Breast epithelium (tissue), 4 donors: Measurements from ENCODE around the gene ANKRD36. TPM values are rescaled to one million over a fixed set of nuclear protein-coding genes. Genes with fewer than 3 reads are reported as not detected.
"Not testable (repeated sequence)": the region's sequence is repeated elsewhere in the genome, so short reads cannot be mapped to it uniquely, and the experiment has no call there.

Experiments used
- DNase-seq, 2 donors: peaks; one replicate each; pipeline ENCODE4 v3.0.0-alpha.2; 2019; ENCODE audit warnings: low spot score in 2 of 2
- H3K27ac ChIP-seq, 2 donors: fragments of 200-600 bp; sonication (generic) in 1 of 2; one replicate each; pipeline ENCODE4 v1.5.1; 2016 to 2019; ENCODE audit warnings: mild to moderate bottlenecking in 1 of 2
- H3K27me3 ChIP-seq, 2 donors: fragments of 200-600 bp; sonication (generic) in 1 of 2; one replicate each; pipeline versions ENCODE4 v1.5.1 to v1.6.0; 2017 to 2019; ENCODE audit warnings: control low read depth in 1 of 2, mild to moderate bottlenecking in 1 of 2
- H3K36me3 ChIP-seq: fragments of 200-600 bp; one replicate; pipeline ENCODE4 v1.5.1; 2019
- H3K4me1 ChIP-seq, 2 donors: fragments of 200-600 bp; sonication (generic); one replicate each; pipeline ENCODE4 v1.5.1; 2016 to 2019; ENCODE audit warnings: control low read depth in 1 of 2
- H3K4me3 ChIP-seq, 3 donors: fragments of 200-600 bp; sonication (generic); 1 replicate in 2 of 3; 2 replicates in 1 of 3; pipeline ENCODE4 v1.5.1; 2016 to 2019; ENCODE audit warnings: mild to moderate bottlenecking in 3 of 3, moderate library complexity in 2 of 3
- H3K9me3 ChIP-seq, 2 donors: fragments of 200-600 bp; sonication (generic) in 1 of 2; one replicate each; pipeline ENCODE4 v1.5.1; 2016 to 2019; ENCODE audit warnings: control low read depth in 1 of 2
- POLR2A ChIP-seq: fragments of 450-650 bp; IDR thresholded peaks from one replicate; pipeline ENCODE4 v1.6.1; 2016; ENCODE audit warnings: antibody characterized with exemption, mild to moderate bottlenecking, moderate library complexity
- POLR2AphosphoS5 ChIP-seq, 3 donors: sonication (generic); formaldehyde crosslinking; IDR thresholded peaks; one replicate each; pipeline ENCODE4 v1.6.1; 2017; ENCODE audit warnings: antibody characterized with exemption in 3 of 3
- intact Hi-C: fragments of 100-400 bp; cut with DNase I; formaldehyde crosslinking; loops from one replicate; pipeline ENCODE4 v1.15.1; 2023; ENCODE audit warnings: low total_unique reads
- total RNA-seq, 3 donors: library from RNA; depleted of rRNA; stranded (reverse); fragments of >200 nt; gene quantifications; one replicate each; pipeline ENCODE4 v1.1.0, GENCODE V29; 2016
- TF ChIP-seq, protein P1 (sequence below), 3 donors: fragments of 450-650 bp; IDR thresholded peaks; one replicate each; pipeline ENCODE4 v1.5.1; 2016 to 2017; ENCODE audit warnings: antibody characterized with exemption in 3 of 3, mild to moderate bottlenecking in 3 of 3, moderate library complexity in 3 of 3

Gene ANKRD36
- total RNA-seq, 3 donors from 2014 or later = 37.0 to 64.7 (median 44.6) TPM

DNA sequence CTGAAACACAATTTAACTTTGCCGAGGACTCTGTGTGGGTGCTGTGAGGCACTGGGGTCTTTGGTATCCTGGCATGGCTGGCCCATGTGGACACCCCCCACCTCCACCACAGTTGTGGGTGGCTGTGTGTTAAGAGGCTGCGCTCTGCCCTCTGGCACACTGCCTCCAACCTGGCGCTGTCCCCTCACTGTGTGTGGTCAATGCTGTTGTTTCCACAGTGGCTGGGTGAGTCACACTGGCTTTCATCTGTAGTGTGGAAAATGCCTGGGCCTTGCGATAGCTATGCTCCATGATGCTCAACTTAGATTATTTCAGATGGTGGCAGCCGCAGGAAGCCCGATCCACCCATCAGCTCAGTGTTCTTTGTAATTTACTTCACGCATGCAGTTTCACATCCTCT, 27.9 kb upstream of the ANKRD36 start:
- DNase-seq, H3K9me3 ChIP-seq, H3K27ac ChIP-seq, H3K4me1 ChIP-seq, H3K36me3 ChIP-seq, H3K27me3 ChIP-seq, H3K4me3 ChIP-seq, intact Hi-C loops: not testable (repeated sequence)

DNA sequence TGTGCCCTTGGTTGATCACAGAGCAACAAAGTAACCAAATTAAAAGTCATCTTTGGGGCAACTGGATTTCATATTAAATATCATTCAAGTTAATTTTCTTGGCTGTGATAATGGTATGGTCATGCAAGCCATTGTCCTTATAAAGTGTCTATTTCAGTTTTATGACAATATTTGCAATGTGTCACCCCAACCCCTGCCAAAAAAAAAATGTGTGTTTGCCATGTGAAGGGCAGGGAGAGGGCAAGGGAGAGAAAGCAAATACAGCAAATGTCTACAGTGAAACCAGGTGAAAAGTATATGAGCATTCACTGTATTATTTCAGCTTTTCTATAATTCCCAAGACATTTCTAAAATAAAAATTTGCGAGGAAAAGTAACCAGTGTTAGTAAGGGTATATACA, 24.2 kb upstream of the ANKRD36 start:
- H3K36me3 ChIP-seq, H3K27me3 ChIP-seq, H3K4me3 ChIP-seq, H3K9me3 ChIP-seq, intact Hi-C loops, H3K27ac ChIP-seq, H3K4me1 ChIP-seq, DNase-seq: not testable (repeated sequence)

DNA sequence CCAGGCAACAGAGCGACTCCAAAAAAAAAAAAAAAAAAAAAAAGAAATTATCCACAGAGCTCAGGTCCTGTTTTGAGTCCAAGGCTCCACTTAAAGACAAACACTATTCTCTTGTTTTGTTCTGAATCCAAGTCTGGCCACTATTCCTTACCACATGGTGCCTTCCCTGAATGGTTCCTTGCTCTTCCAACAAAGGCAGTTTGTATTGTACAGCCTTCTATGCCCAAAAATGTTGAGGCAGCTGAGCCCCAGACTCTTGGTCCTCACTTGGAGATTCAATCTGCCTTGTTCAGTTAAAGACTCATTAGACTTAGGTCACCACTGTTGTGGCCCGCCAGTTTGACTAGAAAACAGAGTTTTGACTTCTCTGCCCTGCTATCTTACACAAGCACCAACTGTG, 20.0 kb upstream of the ANKRD36 start:
- H3K4me1 ChIP-seq, H3K9me3 ChIP-seq, H3K27ac ChIP-seq, H3K4me3 ChIP-seq, H3K27me3 ChIP-seq, H3K36me3 ChIP-seq, DNase-seq, intact Hi-C loops: not testable (repeated sequence)

DNA sequence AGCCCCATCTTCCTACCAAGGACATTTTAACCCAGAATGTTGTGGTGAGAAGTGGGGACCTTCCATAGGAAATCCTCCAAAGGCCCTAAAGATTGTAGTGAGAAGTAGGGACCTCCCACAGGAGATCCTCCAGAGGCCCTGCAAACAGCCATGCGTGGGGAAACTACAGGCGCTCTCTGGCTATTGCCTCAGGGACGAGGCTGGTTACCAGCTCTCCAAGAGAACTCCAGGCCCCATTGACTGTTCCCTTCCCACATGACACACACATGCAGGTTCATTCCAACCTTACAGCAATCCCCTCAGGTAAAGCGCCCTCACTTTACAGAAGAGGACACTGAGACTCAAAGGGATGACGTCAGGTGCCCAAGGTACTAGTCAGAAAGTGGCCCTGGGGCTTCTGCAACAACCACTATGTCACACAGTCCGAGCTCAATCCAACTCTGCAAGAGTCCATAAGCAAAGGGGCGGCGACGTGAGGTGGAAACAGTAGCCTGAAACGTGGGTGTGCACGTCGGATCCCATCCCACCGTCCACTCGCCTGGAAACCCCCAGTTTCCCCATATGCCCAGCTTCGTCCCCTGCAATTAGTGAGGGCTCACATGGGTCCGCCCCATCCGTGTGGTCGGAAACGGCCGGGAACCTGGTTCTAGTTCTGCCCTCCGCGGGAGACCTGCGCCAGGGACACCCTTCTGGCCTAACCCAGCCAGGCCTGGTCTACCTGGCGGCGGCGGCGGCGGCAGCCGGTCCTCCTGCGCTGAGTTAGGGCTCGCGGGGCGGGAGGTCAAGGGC, 18.8 kb upstream of the ANKRD36 start:
- H3K9me3 ChIP-seq, H3K36me3 ChIP-seq, DNase-seq, H3K4me1 ChIP-seq, intact Hi-C loops, H3K27me3 ChIP-seq: not testable (repeated sequence)
- Histone ChIP-seq H3K27ac (peak overlapping the region in 1 of 2 donors; percentile 89), H3K4me3 (peak overlapping the region in 2 of 3 donors; percentile 48 to 65)

DNA sequence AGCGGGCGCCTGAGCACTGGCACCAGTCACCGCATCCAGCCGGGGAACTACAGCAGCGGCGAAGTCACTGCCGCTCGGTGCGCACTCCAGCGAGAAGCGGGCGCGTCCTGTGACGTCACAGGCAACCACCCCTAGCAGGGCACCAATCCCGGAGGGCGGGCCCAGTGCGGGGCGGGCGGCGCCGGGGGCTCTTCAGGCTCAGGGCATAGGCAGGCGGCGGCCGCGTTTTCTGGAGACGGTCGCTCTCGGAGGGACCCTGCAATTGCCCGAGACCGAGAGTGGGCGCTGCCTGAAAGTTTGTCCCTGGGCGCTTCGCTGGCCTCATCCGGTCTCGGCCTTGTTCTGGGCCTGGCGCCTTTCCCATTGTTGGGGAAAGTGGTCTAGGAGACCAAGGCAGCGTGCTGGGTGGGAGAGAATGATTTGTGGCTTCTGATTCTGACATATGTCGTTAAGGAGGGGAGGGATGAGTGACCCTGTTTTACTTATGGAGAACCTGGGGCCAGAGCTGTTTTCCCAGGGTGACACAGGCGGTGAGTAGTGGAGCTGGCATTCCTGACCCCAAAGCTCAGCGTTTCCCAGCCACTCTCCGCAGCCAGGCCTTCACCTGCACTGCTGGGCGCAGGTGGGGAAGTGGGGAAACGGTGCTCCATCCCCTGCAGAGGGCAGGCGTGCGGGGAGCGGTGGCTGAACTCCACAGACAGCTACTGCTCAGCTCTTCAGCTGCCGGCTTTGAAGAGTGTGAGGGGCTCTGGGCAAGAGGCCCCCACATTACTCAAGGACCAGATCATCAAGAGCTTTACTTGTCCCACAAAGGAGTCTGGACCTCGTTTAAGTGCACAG, 18.0 kb upstream of the ANKRD36 start, which contains the start of gene FAHD2B:
TSS of gene FAHD2B (minus strand) at position 111 of the 840 bp plus-strand sequence. CDS start 3,176 bp downstream, outside the sequence.
- H3K27me3 ChIP-seq, H3K36me3 ChIP-seq, intact Hi-C loops, H3K4me1 ChIP-seq, H3K9me3 ChIP-seq: not testable (repeated sequence)
- peak; percentile 66 to 81 for DNase-seq
- Histone ChIP-seq H3K27ac (peak within 1 kb of the TSS; percentile 43 to 89), H3K4me3 (peak within 1 kb of the TSS; percentile 36 to 65 (median 48))

DNA sequence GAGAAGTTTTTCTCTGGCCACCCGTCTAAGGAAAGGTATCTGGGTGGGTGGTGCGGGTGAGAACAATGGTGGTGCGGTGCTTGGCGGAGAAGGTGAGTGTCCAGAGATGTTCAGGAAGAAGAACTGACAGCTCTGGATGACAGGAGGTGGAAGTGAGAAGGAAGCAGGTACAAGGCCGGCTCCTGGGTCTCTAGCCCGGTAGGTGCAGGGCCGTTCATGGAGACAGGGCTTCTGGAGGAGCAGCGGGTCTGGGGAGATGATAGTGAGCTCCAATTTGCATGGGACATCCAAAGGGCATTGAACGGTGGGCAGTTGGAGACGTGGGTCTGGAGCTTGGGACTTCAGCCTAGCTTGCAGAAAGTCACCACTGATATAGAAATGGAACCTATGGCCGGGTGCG, 17.3 kb upstream of the ANKRD36 start:
- TF ChIP-seq POLR2AphosphoS5 (IDR thresholded peaks at IDR 0.05) (no peak), POLR2A (no peak)
- TF ChIP-seq, protein P1, sequence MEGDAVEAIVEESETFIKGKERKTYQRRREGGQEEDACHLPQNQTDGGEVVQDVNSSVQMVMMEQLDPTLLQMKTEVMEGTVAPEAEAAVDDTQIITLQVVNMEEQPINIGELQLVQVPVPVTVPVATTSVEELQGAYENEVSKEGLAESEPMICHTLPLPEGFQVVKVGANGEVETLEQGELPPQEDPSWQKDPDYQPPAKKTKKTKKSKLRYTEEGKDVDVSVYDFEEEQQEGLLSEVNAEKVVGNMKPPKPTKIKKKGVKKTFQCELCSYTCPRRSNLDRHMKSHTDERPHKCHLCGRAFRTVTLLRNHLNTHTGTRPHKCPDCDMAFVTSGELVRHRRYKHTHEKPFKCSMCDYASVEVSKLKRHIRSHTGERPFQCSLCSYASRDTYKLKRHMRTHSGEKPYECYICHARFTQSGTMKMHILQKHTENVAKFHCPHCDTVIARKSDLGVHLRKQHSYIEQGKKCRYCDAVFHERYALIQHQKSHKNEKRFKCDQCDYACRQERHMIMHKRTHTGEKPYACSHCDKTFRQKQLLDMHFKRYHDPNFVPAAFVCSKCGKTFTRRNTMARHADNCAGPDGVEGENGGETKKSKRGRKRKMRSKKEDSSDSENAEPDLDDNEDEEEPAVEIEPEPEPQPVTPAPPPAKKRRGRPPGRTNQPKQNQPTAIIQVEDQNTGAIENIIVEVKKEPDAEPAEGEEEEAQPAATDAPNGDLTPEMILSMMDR (IDR thresholded peaks at IDR 0.05) = no peak
- Histone ChIP-seq H3K27me3 (no peaks in the 10 kb centered on the region), H3K9me3 (no peaks in the 10 kb centered on the region), H3K4me1 (no peaks in the 10 kb centered on the region), H3K4me3 (peak overlapping the region in 1 of 3 donors; percentile 65), H3K27ac (peak overlapping the region in 1 of 2 donors; percentile 89), H3K36me3 (no peaks in the 10 kb centered on the region)
- intact Hi-C loops = no loop called here
- DNase-seq = no peak

DNA sequence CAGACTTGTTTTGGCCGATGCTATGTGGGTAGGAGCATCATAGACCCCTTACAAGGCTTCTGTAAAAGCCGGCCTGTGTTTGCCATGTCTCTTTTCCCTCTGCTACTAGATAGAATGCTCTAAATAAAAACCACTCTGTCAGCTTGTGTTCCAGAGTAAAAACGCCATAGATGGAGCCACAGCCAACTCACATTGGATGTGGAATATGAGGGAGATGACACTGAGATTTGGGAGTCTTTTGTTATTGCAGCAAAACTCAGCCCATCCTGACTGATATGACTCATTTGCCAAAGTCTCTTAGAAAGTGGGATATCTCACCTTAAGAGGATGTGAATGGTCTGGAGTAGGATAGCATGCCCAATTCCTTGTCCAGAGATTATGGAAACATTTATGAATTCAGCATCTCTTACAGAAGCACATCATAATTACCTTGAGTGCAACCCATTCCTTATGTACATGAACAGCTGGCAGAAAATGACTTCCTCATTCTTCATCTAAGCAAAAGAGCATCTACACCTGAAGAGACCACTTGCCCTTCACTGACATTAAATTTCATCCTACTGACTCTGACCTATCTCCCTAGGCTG, 14.1 kb upstream of the ANKRD36 start:
- intact Hi-C loops, H3K4me1 ChIP-seq, DNase-seq, H3K36me3 ChIP-seq, H3K27me3 ChIP-seq, H3K4me3 ChIP-seq, H3K9me3 ChIP-seq, H3K27ac ChIP-seq: not testable (repeated sequence)

DNA sequence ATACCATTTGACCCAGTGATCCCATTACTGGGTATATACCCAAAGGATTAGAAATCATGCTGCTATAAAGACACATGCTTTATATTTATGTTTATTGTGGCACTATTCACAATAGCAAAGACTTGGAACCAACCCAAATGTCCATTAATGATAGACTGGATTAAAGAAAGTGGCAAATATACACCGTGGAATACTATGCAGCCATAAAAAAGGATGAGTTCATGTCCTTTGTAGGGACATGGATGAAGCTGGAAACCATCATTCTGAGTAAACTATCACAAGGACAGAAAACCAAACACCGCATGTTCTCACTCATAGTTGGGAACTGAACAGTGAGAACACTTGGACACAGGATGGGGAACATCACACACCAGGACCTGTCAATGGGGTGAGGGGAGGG, 6.1 kb upstream of the ANKRD36 start:
- DNase-seq, H3K9me3 ChIP-seq, intact Hi-C loops, H3K36me3 ChIP-seq, H3K4me1 ChIP-seq, H3K27ac ChIP-seq, H3K4me3 ChIP-seq, H3K27me3 ChIP-seq: not testable (repeated sequence)

DNA sequence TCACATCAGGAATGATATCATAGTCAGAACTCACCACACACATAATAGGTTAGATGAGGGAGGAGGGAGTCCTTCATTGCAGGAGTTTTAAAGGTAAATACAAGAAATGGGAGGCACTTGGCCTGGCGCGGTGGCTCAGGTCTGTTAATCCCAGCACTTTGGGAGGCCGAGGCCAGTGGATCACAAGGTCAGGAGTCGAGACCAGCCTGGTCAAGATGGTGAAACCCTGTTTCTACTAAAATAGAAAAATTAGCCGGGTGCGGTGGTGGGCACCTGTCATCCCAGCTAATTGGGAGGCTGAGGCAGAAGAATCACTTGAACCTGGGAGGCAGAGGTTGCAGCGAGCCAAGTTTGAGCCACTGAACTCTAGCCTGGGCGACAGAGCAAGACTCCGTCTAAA, 1.7 kb upstream of the ANKRD36 start:
- H3K4me3 ChIP-seq, H3K4me1 ChIP-seq, H3K27me3 ChIP-seq, H3K9me3 ChIP-seq, H3K36me3 ChIP-seq, H3K27ac ChIP-seq, DNase-seq, intact Hi-C loops: not testable (repeated sequence)
